Endothelial cell of umbilical vein (primary cell): ENCODE data around the gene HOXB3. TPM values are rescaled to one million over a fixed set of nuclear protein-coding genes. Genes with fewer than 3 reads are reported as not detected.
"Not testable (repeated sequence)": the region's sequence is repeated elsewhere in the genome, so short reads cannot be mapped to it uniquely, and the experiment has no call there.

Experiments used
- BruUV-seq: library from RNA; stranded (reverse); fragments of 400-500 nt; replicated peaks from 2 replicates; lab custom pipeline; 2021; lab: Mats Ljungman, UMichigan
- CTCF ChIA-PET: fragments of 300-600, 350-600 bp; sonication (Branson Sonifier 250); formaldehyde crosslinking; loops from one replicate; lab custom pipeline; 2021; ENCODE audit warnings: antibody characterized with exemption, inconsistent platforms; lab: Charles Lee
- POLR2A ChIA-PET: fragments of 300-600, 350-600 bp; sonication (Branson Sonifier 250); formaldehyde crosslinking; loops from one replicate; lab custom pipeline; 2021; ENCODE audit warnings: antibody characterized with exemption, inconsistent platforms; lab: Charles Lee
- DNase-seq: peaks from one replicate; pipeline ENCODE4 v3.0.0-alpha.2; 2011; ENCODE audit warnings: low read depth, low spot score
- FAIRE-seq: peaks from 2 replicates; lab custom pipeline; 2011; peaks lifted over from hg19 to GRCh38; lab: Jason Lieb, UNC
- H2AFZ ChIP-seq: 2 replicates; pipeline ENCODE4 v1.6.0; 2012; ENCODE audit warnings: low read depth, low read length, control low read depth, inconsistent platforms
- H3K27ac ChIP-seq: 2 replicates; pipeline ENCODE4 v1.5.1; 2011; ENCODE audit warnings: low read depth, mild to moderate bottlenecking, control low read depth, low read length, moderate library complexity; ENCODE audit not compliant: insufficient read depth
- H3K27me3 ChIP-seq, 2 experiments: 2 replicates each; pipeline versions ENCODE4 v1.6.0 to v1.6.1; 2011; ENCODE audit warnings: low read length in 2 of 2, mixed read lengths in 1 of 2; ENCODE audit not compliant: control insufficient read depth in 2 of 2, insufficient read depth in 2 of 2
- H3K36me3 ChIP-seq, 2 experiments: 2 replicates in 1 of 2; 3 replicates in 1 of 2; pipeline ENCODE4 v1.5.1; 2011; ENCODE audit warnings: low read length in 2 of 2, mild to moderate bottlenecking in 1 of 2, moderate library complexity in 1 of 2; ENCODE audit not compliant: control insufficient read depth in 2 of 2, insufficient read depth in 2 of 2; ENCODE audit errors: extremely low read depth in 1 of 2
- H3K4me1 ChIP-seq: 3 replicates; pipeline ENCODE4 v1.5.1; 2011; ENCODE audit warnings: mild to moderate bottlenecking, low read length; ENCODE audit not compliant: control insufficient read depth, insufficient read depth; ENCODE audit errors: extremely low read depth
- H3K4me2 ChIP-seq: 2 replicates; pipeline ENCODE4 v1.6.1; 2011; ENCODE audit warnings: low read length, control low read depth, mixed read lengths; ENCODE audit not compliant: insufficient read depth
- H3K4me3 ChIP-seq, 3 experiments: fragments of 200-600 bp in 1 of 3; sonication (generic), shearing (Covaris generic) in 1 of 3; replicated peaks in 1 of 3; 2 replicates each; pipeline ENCODE4 v1.5.1; 2011 to 2016; ENCODE audit warnings: control low read depth in 3 of 3, low read length in 3 of 3, mild to moderate bottlenecking in 2 of 3, inconsistent platforms in 1 of 3, low read depth in 1 of 3, moderate library complexity in 1 of 3; ENCODE audit not compliant: insufficient read depth in 1 of 3
- H3K79me2 ChIP-seq: 2 replicates; pipeline ENCODE4 v1.6.0; 2012; ENCODE audit warnings: low read length, inconsistent platforms; ENCODE audit not compliant: control insufficient read depth, insufficient read depth
- H3K9ac ChIP-seq: replicated peaks from 2 replicates; pipeline ENCODE3; 2011; ENCODE audit warnings: low read length, control low read depth; ENCODE audit not compliant: insufficient read depth; ENCODE audit errors: extremely low read depth
- H3K9me1 ChIP-seq: replicated peaks from 3 replicates; pipeline ENCODE4 v1.6.0; 2011; ENCODE audit warnings: mild to moderate bottlenecking, low read length; ENCODE audit not compliant: control insufficient read depth, insufficient read depth; ENCODE audit errors: extremely low read depth
- H3K9me3 ChIP-seq: replicated peaks from 2 replicates; pipeline ENCODE4 v1.5.1; 2012; ENCODE audit warnings: low read length, inconsistent platforms; ENCODE audit not compliant: control insufficient read depth, insufficient read depth
- H4K20me1 ChIP-seq: replicated peaks from 2 replicates; pipeline ENCODE3; 2011; ENCODE audit warnings: mild to moderate bottlenecking, low read length; ENCODE audit not compliant: control insufficient read depth, insufficient read depth; ENCODE audit errors: extremely low read depth
- CTCF ChIP-seq, 2 donors: IDR thresholded peaks; 1 replicate in 1 of 2; 2 replicates in 1 of 2; pipeline ENCODE4 v1.5.1; 2011; ENCODE audit warnings: low read length in 2 of 2, mild to moderate bottlenecking in 2 of 2, moderate library complexity in 2 of 2, control low read depth in 1 of 2, inconsistent platforms in 1 of 2, low read depth in 1 of 2; ENCODE audit not compliant: insufficient read depth in 1 of 2; ENCODE audit errors: extremely low read depth in 1 of 2
- GATA2 ChIP-seq: IDR thresholded peaks from 2 replicates; pipeline ENCODE4 v1.7.0; 2011; ENCODE audit warnings: low read depth, mild to moderate bottlenecking, moderate library complexity, mixed read lengths, low read length; ENCODE audit not compliant: insufficient read length, insufficient read depth
- JUN ChIP-seq: IDR thresholded peaks from 2 replicates; pipeline ENCODE4 v1.6.1; 2011; ENCODE audit warnings: borderline replicate concordance, low read depth; ENCODE audit not compliant: insufficient read length, insufficient read depth
- MAX ChIP-seq: IDR thresholded peaks from 2 replicates; pipeline ENCODE4 v1.6.1; 2011; ENCODE audit not compliant: insufficient read depth, insufficient read length
- MYC ChIP-seq: IDR thresholded peaks from one replicate; pipeline ENCODE4 v1.6.1; 2011; ENCODE audit warnings: mild to moderate bottlenecking, low read depth, low read length
- POLR2A ChIP-seq: IDR thresholded peaks from 2 replicates; pipeline ENCODE4 v1.6.1; 2012; ENCODE audit warnings: low read depth, mild to moderate bottlenecking, control low read depth, low read length
- POLR2AphosphoS5 ChIP-seq: IDR thresholded peaks from 2 replicates; pipeline ENCODE4 v1.6.1; 2012; ENCODE audit warnings: low read depth, mild to moderate bottlenecking, control low read depth, low read length, moderate library complexity; ENCODE audit not compliant: insufficient read depth
- dilution Hi-C: fragments of 300-500 bp; cut with MboI; formaldehyde crosslinking; loops from one replicate; pipeline ENCODE4 v1.15.0; 2019; ENCODE audit warnings: low sequenced_read_pairs; ENCODE audit not compliant: extremely low pct_ligation_motif_present
- intact Hi-C: fragments of 100-400 bp; cut with micrococcal nuclease; formaldehyde crosslinking; loops from one replicate; pipeline ENCODE4 v1.10.0; 2022
- polyA plus RNA-seq, 4 experiments: library from polyadenylated mRNA; depleted of rRNA in 3 of 4; stranded (reverse) in 3 of 4; unstranded in 1 of 4; fragments of >200 nt; gene quantifications; 2 replicates each; pipeline versions ENCODE4 v1.2.1 to v1.2.3, GENCODE V29; 2011 to 2012; ENCODE audit warnings: missing spikeins in 1 of 4
- total RNA-seq: library from RNA; stranded (reverse); gene quantifications from 2 replicates; pipeline ENCODE4 v1.2.3, GENCODE V29; 2021

HOXB3 gene
- total and polyA plus RNA-seq, 2 donors (not counting 3 experiments of a cell fraction or from before 2014, with no cell fraction given): 29.6 to 56.6 TPM

GRCh38 chr17:48537316-48537715 is 52.7 kb downstream of the HOXB3 start:
- intact Hi-C loops: no loop called here
- H3K9ac ChIP-seq: no peak overlapping the region
- no peaks in the 10 kb centered on the region for H3K9me1 ChIP-seq
- POLR2A ChIA-PET: no interaction called here
- no peaks in the 10 kb centered on the region for H4K20me1 ChIP-seq
- CTCF ChIA-PET: interaction anchor here (0.5 kb wide), 1 partner anchor 8 kb away, joined by 4 read pairs; no protein-coding TSS in a partner anchor
- TF ChIP-seq CTCF (IDR thresholded peaks at IDR 0.05; ENCODE audit: extremely low read depth in 1 of 2, insufficient read depth in 1 of 2, low read depth in 1 of 2, low read length in 2 of 2) (no peak), MYC (no peak), JUN (no peak), MAX (no peak), POLR2AphosphoS5 (no peak), POLR2A (no peak), GATA2 (no peak)
- DNase-seq (no peak), FAIRE-seq (no peak)
- dilution Hi-C loops: no loop called here
- H3K4me3 ChIP-seq: no peak overlapping the region
- peaks cover 11% of the 10 kb centered on the region for H3K79me2 ChIP-seq
- BruUV-seq: no TSS peak
- no peak overlapping the region for H3K27ac ChIP-seq
- H2AFZ ChIP-seq: no peak overlapping the region
- H3K27me3 ChIP-seq: peaks cover 0 to 2% of the 10 kb centered on the region in 2 experiments
- no peak overlapping the region for H3K4me2 ChIP-seq
- no peaks in the 10 kb centered on the region for H3K9me3 ChIP-seq
- peaks cover 7% of the 10 kb centered on the region for H3K4me1 ChIP-seq
- H3K36me3 ChIP-seq: no peaks in the 10 kb centered on the region

- H2AFZ ChIP-seq, FAIRE-seq, H3K27ac ChIP-seq, CTCF ChIA-PET, H3K4me3 ChIP-seq, intact Hi-C loops, H3K4me1 ChIP-seq, H3K27me3 ChIP-seq, H4K20me1 ChIP-seq, DNase-seq, H3K4me2 ChIP-seq, H3K36me3 ChIP-seq, BruUV-seq, H3K9me1 ChIP-seq, dilution Hi-C loops, H3K9ac ChIP-seq, H3K9me3 ChIP-seq, H3K79me2 ChIP-seq, POLR2A ChIA-PET: not testable (repeated sequence)
Measured at GRCh38 chr17:48535793-48536559, 54.1 kb downstream of the HOXB3 start.
